SK-N-MC (cell line): Measurements from ENCODE around the gene MRPS18B.

Experiments used
- EZH2 ChIP-seq: fragments of 200-600 bp; sonication (generic); IDR thresholded peaks from one replicate; pipeline ENCODE4 v1.6.1; 2017; ENCODE audit warnings: antibody characterized with exemption
- POLR2AphosphoS5 ChIP-seq: IDR thresholded peaks from 2 replicates; pipeline ENCODE4 v1.6.1; 2012; ENCODE audit warnings: mild to moderate bottlenecking, low read depth, low read length, borderline replicate concordance

DNA sequence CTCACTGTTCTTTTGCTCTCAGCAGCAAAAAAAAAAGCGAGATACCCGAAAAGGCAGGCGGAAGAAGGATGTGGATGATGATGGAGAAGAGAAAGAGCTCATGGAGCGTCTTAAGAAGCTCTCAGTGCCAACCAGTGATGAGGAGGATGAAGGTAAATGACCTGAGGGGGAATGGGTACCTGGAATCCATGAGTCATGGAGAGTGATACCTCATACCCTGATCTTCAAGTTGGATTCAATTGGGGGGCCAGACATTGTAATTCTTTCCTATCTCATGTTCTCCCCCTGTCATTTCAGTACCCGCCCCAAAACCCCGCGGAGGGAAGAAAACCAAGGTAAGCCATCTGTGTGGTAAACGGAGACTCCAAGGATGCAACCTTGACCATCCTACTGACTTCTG, 39.6 kb upstream of the MRPS18B start:
- TF ChIP-seq EZH2 (no peak), POLR2AphosphoS5 (no peak)
